Natural killer cell (primary cell): ENCODE data around the gene PDE4B. TPM values are rescaled to one million over a fixed set of nuclear protein-coding genes. Genes with fewer than 3 reads are reported as not detected.

Source experiments
- ATAC-seq, 3 donors: fragments of 150-1000 bp in 2 of 3; fragments of 200-7000 bp in 1 of 3; cut with Tn5 transposase; 1 replicate in 1 of 3; 2 replicates in 2 of 3; pipeline ENCODE4 v1.10.0; 2021; ENCODE audit warnings: mild to moderate bottlenecking in 2 of 3, moderate library complexity in 2 of 3
- DNase-seq, 2 donors: peaks; one replicate each; pipeline versions ENCODE4 v3.0.0 to v3.0.0-alpha.2; 2013 to 2021; ENCODE audit warnings: mixed read lengths in 1 of 2
- H3K27ac ChIP-seq: one replicate; pipeline ENCODE4 v1.5.1; 2013; ENCODE audit warnings: mild to moderate bottlenecking, low read length
- H3K27me3 ChIP-seq: one replicate; pipeline ENCODE4 v1.6.1; 2013; ENCODE audit warnings: low read length; ENCODE audit not compliant: control insufficient read depth, insufficient read depth
- H3K36me3 ChIP-seq: one replicate; pipeline ENCODE4 v1.6.1; 2013; ENCODE audit warnings: low read length; ENCODE audit not compliant: control insufficient read depth, insufficient read depth
- H3K4me1 ChIP-seq: one replicate; pipeline ENCODE4 v1.6.1; 2013; ENCODE audit warnings: low read length; ENCODE audit not compliant: control insufficient read depth, insufficient read depth
- H3K4me3 ChIP-seq: one replicate; pipeline ENCODE4 v1.5.1; 2013; ENCODE audit warnings: low read length
- H3K9me3 ChIP-seq: one replicate; pipeline ENCODE4 v1.6.1; 2013; ENCODE audit warnings: low read length; ENCODE audit not compliant: control insufficient read depth, insufficient read depth
- H3K27ac Mint-ChIP-seq, 2 donors: one replicate each; pipeline ENCODE4 v1.8.0; 2022; ENCODE audit warnings: mild to moderate bottlenecking in 2 of 2, mixed read lengths in 2 of 2, moderate library complexity in 1 of 2
- H3K27me3 Mint-ChIP-seq, 2 donors: one replicate each; pipeline ENCODE4 v1.8.0; 2022; ENCODE audit warnings: low read depth in 2 of 2, mixed read lengths in 2 of 2
- H3K36me3 Mint-ChIP-seq: one replicate; pipeline ENCODE4 v1.8.0; 2022; ENCODE audit warnings: mixed read lengths
- H3K4me1 Mint-ChIP-seq, 2 donors: one replicate each; pipeline ENCODE4 v1.8.0; 2022; ENCODE audit warnings: mixed read lengths in 2 of 2
- H3K4me3 Mint-ChIP-seq: one replicate; pipeline ENCODE4 v1.8.0; 2022; ENCODE audit warnings: mild to moderate bottlenecking, moderate library complexity, mixed read lengths
- H3K9me3 Mint-ChIP-seq, 2 donors: one replicate each; pipeline ENCODE4 v1.8.0; 2022; ENCODE audit warnings: mixed read lengths in 2 of 2
- CTCF ChIP-seq: fragments of 200-600 bp; IDR thresholded peaks from one replicate; pipeline ENCODE4 v1.8.0; 2022; ENCODE audit warnings: antibody characterized with exemption
- WGBS: methylation state at CpG from one replicate; pipeline ENCODE4 v1.1.7; 2013; ENCODE audit warnings: missing lambda C conversion rate; ENCODE audit not compliant: insufficient coverage; 5-methylcytosine and 5-hydroxymethylcytosine counted together
- intact Hi-C: fragments of 100-400 bp; cut with micrococcal nuclease; formaldehyde crosslinking; loops from one replicate; pipeline ENCODE4 v1.14.2; 2022
- total RNA-seq, 4 donors: library from RNA; stranded (reverse); fragments of 120-200 nt in 1 of 4; gene quantifications; one replicate each; pipeline versions ENCODE4 v1.2.3 to v1.2.4, GENCODE V29; 2013 to 2022

PDE4B gene
- total RNA-seq, 3 donors from 2014 or later (not counting 1 experiment from before 2014, with no cell fraction given), result 18.0 to 42.4 (median 25.5) TPM

- Mint-ChIP-seq H3K27ac (peak overlapping the region; percentile 87), H3K9me3 (no peaks in the 10 kb centered on the region), H3K4me1 (peaks cover 24 to 29% of the 10 kb centered on the region in 2 donors), H3K27me3 (no peaks in the 10 kb centered on the region), H3K4me3 (peak overlapping the region; percentile 86), H3K36me3 (no peaks in the 10 kb centered on the region)
- Histone ChIP-seq H3K4me3 (no peak overlapping the region), H3K36me3 (no peaks in the 10 kb centered on the region), H3K27ac (peak overlapping the region; percentile 39), H3K9me3 (no peaks in the 10 kb centered on the region), H3K4me1 (peaks cover 20% of the 10 kb centered on the region), H3K27me3 (no peaks in the 10 kb centered on the region)
- TF ChIP-seq CTCF, result no peak
- peak; percentile 69 to 86 (median 74) for ATAC-seq
- peak in 1 of 2 donors; percentile 76 for DNase-seq
- intact Hi-C loops, result loop anchor here (5.0 kb wide), 1 partner anchor 36 kb away; no protein-coding TSS in a partner anchor
- 35% methylated on average over 3 of the region's 4 CpGs for WGBS
Observed at GRCh38 chr1:66300972-66301451, 508.3 kb downstream of the PDE4B start.

- no peaks in the 10 kb centered on the region for H3K27me3 ChIP-seq
- intact Hi-C loops, result loop anchor here (5.0 kb wide), 1 partner anchor 35 kb away; no protein-coding TSS in a partner anchor
- ATAC-seq (no peak), DNase-seq (no peak)
- H3K27ac ChIP-seq, result peak overlapping the region; percentile 34
- no peaks in the 10 kb centered on the region for H3K27me3 Mint-ChIP-seq
- no peak for TF ChIP-seq CTCF
- H3K36me3 Mint-ChIP-seq, result no peaks in the 10 kb centered on the region
- no peaks in the 10 kb centered on the region for H3K9me3 Mint-ChIP-seq
- 84% methylated on average over 3 of the region's 3 CpGs for WGBS
- no peaks in the 10 kb centered on the region for H3K9me3 ChIP-seq
- peaks cover 20% of the 10 kb centered on the region for H3K4me1 ChIP-seq
- H3K4me1 Mint-ChIP-seq, result peaks cover 24 to 29% of the 10 kb centered on the region in 2 donors
- peak overlapping the region; percentile 71 for H3K4me3 Mint-ChIP-seq
- H3K27ac Mint-ChIP-seq, result peak overlapping the region; percentile 43 to 49
- no peak overlapping the region for H3K4me3 ChIP-seq
- H3K36me3 ChIP-seq, result no peaks in the 10 kb centered on the region
Observed at GRCh38 chr1:66302184-66302742, 509.6 kb downstream of the PDE4B start.

GRCh38 chr1:66302815-66303214, 510.1 kb downstream of the PDE4B start:
- no peaks in the 10 kb centered on the region for H3K9me3 Mint-ChIP-seq
- DNase-seq, result peak in 1 of 2 donors; percentile 59

More at GRCh38 chr1:66302815-66303214, 510.1 kb downstream of the PDE4B start:
- peak overlapping the region; percentile 71 for H3K4me3 Mint-ChIP-seq
- peaks cover 24 to 29% of the 10 kb centered on the region in 2 donors for H3K4me1 Mint-ChIP-seq
- H3K4me3 ChIP-seq, result no peak overlapping the region
- H3K36me3 ChIP-seq, result no peaks in the 10 kb centered on the region
- no peaks in the 10 kb centered on the region for H3K36me3 Mint-ChIP-seq
- H3K27me3 ChIP-seq, result no peaks in the 10 kb centered on the region
- ATAC-seq, result peak; percentile 42 to 81 (median 49)
- no peak for TF ChIP-seq CTCF
- intact Hi-C loops, result loop anchor here (5.0 kb wide), 1 partner anchor 34 kb away; no protein-coding TSS in a partner anchor
- H3K9me3 ChIP-seq, result no peaks in the 10 kb centered on the region
- peak overlapping the region; percentile 34 for H3K27ac ChIP-seq
- H3K27ac Mint-ChIP-seq, result peak overlapping the region; percentile 43 to 49
- H3K27me3 Mint-ChIP-seq, result no peaks in the 10 kb centered on the region
- peaks cover 20% of the 10 kb centered on the region for H3K4me1 ChIP-seq
- WGBS, result 11% methylated on average over 1 of the region's 1 CpG
